ENCODE data around the gene SAMD4A. TPM values are rescaled to one million over a fixed set of nuclear protein-coding genes. Genes with fewer than 3 reads are reported as not detected.

SAMD4A gene
- total RNA-seq, 4 donors from 2014 or later = 39.8 to 53.3 (median 48.0) TPM

DNA sequence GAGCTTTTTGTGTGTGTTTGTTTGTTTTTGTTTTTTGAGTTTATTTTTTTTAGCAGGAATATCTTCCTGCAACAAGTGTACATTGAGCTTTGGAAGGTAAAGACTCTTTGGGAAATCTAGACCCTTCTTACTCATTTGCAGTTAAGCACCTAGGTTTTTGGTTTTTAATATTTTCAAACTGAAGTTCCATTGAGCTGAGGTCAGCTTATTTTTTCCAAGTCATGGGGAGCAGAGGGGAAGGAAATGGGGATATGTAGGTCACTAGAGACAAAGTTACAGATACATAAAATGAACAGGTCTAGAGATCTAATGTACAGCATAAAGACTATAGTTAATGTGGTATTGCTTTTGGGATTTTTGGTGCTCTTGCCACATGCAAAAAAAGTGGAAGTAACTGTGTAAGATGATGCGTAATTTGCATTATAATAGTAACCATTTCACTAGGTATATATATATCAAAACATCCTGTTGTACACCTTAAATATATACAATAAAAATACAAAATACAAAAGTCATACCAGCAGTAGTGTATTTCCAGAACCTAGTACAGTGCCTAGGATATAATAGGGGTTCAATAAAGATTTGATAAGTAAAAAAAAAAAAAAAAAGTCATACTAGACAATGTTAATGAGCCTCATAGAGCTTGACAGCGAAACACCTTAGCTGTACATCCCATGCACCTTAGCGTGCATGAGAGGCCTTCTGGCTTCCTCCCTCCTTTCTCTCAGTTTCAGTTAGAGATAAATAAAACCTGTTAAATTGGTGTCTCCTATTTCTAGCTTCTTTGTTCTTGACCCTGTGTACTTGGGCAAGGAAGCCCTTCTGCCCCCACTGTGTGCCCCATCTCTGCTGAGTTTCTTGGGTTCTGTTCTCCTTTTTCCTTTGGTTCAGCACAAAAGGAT lies 34.6 kb upstream of the SAMD4A start:
- H3K27ac ChIP-seq = no peak overlapping the region
- H3K9me3 ChIP-seq = no peaks in the 10 kb centered on the region
- H3K4me3 ChIP-seq = no peak overlapping the region
- H3K27me3 ChIP-seq = no peaks in the 10 kb centered on the region
- TF ChIP-seq, protein P1, sequence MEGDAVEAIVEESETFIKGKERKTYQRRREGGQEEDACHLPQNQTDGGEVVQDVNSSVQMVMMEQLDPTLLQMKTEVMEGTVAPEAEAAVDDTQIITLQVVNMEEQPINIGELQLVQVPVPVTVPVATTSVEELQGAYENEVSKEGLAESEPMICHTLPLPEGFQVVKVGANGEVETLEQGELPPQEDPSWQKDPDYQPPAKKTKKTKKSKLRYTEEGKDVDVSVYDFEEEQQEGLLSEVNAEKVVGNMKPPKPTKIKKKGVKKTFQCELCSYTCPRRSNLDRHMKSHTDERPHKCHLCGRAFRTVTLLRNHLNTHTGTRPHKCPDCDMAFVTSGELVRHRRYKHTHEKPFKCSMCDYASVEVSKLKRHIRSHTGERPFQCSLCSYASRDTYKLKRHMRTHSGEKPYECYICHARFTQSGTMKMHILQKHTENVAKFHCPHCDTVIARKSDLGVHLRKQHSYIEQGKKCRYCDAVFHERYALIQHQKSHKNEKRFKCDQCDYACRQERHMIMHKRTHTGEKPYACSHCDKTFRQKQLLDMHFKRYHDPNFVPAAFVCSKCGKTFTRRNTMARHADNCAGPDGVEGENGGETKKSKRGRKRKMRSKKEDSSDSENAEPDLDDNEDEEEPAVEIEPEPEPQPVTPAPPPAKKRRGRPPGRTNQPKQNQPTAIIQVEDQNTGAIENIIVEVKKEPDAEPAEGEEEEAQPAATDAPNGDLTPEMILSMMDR (IDR thresholded peaks at IDR 0.05) = no peak
- TF ChIP-seq POLR2A (IDR thresholded peaks at IDR 0.05) (no peak), EP300 (IDR thresholded peaks at IDR 0.05) (no peak)
- WGBS, 2 donors = 94 to 95% methylated on average over 3 of the region's 3 CpGs
- peaks cover 0 to 12% (median 0%) of the 10 kb centered on the region in 3 donors for H3K36me3 ChIP-seq
- H3K4me1 ChIP-seq = peaks cover 0 to 4% (median 0%) of the 10 kb centered on the region in 4 donors
- no peak for DNase-seq (ENCODE audit: low spot score in 2 of 2)

DNA sequence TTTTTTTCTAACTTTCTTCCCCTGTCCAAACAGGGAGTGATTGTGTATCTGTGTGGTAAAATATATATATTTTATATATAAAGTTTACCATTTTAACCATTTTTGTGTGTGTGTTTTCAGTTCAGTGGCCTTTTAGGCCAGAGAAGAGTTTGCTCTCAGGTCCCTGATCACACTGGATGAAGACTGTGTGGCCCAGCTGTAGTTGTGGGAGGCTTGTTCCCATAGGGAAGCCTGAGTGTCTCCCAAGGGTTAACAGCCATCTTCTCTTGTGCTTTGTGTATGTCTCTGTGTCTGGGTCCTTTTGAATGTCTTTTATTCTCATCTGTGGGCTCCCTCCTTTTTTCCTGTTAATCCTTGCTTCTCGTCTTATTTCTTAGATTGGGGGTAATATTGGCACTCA lies 33.8 kb upstream of the SAMD4A start:
- TF ChIP-seq POLR2A (IDR thresholded peaks at IDR 0.05) = no peak
- TF ChIP-seq EP300 (IDR thresholded peaks at IDR 0.05) = no peak
- TF ChIP-seq, protein P1 (IDR thresholded peaks at IDR 0.05) = no peak
- Histone ChIP-seq H3K4me1 (peaks cover 0 to 4% (median 0%) of the 10 kb centered on the region in 4 donors), H3K27me3 (no peaks in the 10 kb centered on the region), H3K36me3 (peaks cover 0 to 17% (median 2%) of the 10 kb centered on the region in 3 donors), H3K9me3 (no peaks in the 10 kb centered on the region), H3K4me3 (no peak overlapping the region), H3K27ac (no peak overlapping the region)
- DNase-seq (ENCODE audit: low spot score in 2 of 2) = no peak
- WGBS, 2 donors = 81 to 84% methylated on average over 1 of the region's 1 CpG

DNA sequence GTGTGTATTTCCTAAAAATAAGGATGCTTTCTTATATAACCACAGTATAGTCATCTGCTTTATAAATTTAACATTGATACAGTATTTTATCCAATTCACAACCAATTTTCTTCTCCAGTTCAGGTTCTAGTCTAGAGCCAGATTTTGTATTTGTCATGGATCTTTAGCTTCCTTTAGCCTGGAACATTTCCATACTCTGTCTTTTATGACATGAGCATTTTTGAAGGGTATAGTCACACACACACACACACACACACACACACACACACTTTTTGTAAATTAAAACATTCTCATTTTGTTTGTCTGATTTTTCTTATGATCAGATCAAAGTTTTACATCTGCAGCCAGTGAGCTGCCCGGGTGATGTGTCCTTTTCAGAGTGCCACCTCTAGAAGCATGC lies 31.8 kb upstream of the SAMD4A start:
- Histone ChIP-seq H3K27me3 (no peaks in the 10 kb centered on the region), H3K9me3 (no peaks in the 10 kb centered on the region), H3K4me3 (no peak overlapping the region), H3K36me3 (peaks cover 0 to 36% (median 4%) of the 10 kb centered on the region in 3 donors), H3K4me1 (peaks cover 0 to 4% (median 0%) of the 10 kb centered on the region in 4 donors), H3K27ac (no peak overlapping the region)
- 73 to 80% methylated on average over 1 of the region's 1 CpG for WGBS, 2 donors
- no peak for TF ChIP-seq EP300 (IDR thresholded peaks at IDR 0.05)
- TF ChIP-seq, protein P1 (IDR thresholded peaks at IDR 0.05) = no peak
- TF ChIP-seq POLR2A (IDR thresholded peaks at IDR 0.05) = no peak
- no peak for DNase-seq (ENCODE audit: low spot score in 2 of 2)

DNA sequence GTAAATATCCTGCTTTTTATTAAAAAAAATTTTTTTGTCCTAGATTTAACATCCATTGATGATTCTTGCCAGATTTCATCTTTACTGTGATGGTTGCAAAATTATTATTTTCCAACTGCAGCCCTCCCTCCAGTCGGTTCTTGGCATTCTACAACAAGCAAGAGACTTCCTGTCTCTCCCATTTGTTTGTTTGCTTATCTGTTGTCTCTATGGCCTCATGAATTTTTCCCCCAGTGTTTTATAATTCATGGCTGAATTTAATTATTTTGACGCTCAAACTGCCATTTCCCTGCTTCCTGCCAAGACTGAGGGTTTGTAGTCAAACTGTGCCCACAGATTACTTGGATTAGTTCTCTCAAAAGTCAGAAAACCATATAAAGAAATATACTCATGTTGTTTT lies 31.3 kb upstream of the SAMD4A start:
- H3K4me1 ChIP-seq = peaks cover 0 to 4% (median 0%) of the 10 kb centered on the region in 4 donors
- TF ChIP-seq, protein P1 (IDR thresholded peaks at IDR 0.05) = no peak
- TF ChIP-seq POLR2A (IDR thresholded peaks at IDR 0.05) (no peak), EP300 (IDR thresholded peaks at IDR 0.05) (no peak)
- H3K36me3 ChIP-seq = peaks cover 0 to 32% (median 4%) of the 10 kb centered on the region in 3 donors
- WGBS, 2 donors = 26 to 27% methylated on average over 2 of the region's 2 CpGs
- no peaks in the 10 kb centered on the region for H3K9me3 ChIP-seq
- peak overlapping the region in 1 of 4 donors; percentile 26 for H3K27ac ChIP-seq
- no peaks in the 10 kb centered on the region for H3K27me3 ChIP-seq
- DNase-seq (ENCODE audit: low spot score in 2 of 2) = no peak
- no peak overlapping the region for H3K4me3 ChIP-seq

DNA sequence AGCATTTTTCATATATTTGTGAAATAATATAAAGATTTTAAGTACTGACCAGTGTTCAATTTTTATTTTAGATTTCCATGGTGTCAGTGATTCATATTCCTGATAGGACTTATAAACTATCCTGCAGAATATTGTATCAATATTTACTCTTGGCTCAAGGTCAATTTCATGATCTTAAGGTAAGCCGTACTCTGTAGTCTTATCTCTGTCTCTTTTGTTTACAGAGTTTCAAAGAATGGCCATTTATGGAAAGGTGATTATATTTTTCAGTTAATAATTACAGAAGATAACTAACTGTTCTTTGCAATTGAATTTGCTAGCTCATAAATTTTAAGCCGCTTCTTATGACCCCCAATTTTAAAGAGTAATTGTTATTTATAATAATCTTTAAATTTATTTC lies 29.3 kb upstream of the SAMD4A start:
- H3K4me1 ChIP-seq = peaks cover 0 to 4% (median 0%) of the 10 kb centered on the region in 4 donors
- TF ChIP-seq, protein P1 (IDR thresholded peaks at IDR 0.05) = no peak
- TF ChIP-seq POLR2A (IDR thresholded peaks at IDR 0.05) = no peak
- no peak for TF ChIP-seq EP300 (IDR thresholded peaks at IDR 0.05)
- no peak overlapping the region for H3K4me3 ChIP-seq
- H3K36me3 ChIP-seq = peaks cover 0 to 31% (median 4%) of the 10 kb centered on the region in 3 donors
- no peak for DNase-seq (ENCODE audit: low spot score in 2 of 2)
- H3K27ac ChIP-seq = no peak overlapping the region
- no peaks in the 10 kb centered on the region for H3K9me3 ChIP-seq
- H3K27me3 ChIP-seq = no peaks in the 10 kb centered on the region
- WGBS, 2 donors = 96% methylated on average over 2 of the region's 2 CpGs

Data from tibial nerve (tissue), 4 donors.